Smooth muscle cell (in vitro differentiated cells): ENCODE measurements around the gene PAIP1. TPM values are rescaled to one million over a fixed set of nuclear protein-coding genes. Genes with fewer than 3 reads are reported as not detected.
A peak's percentile ranks its signal among the peaks of the same experiment; 100 is the strongest.

Source experiments
- DNase-seq: peaks from one replicate; lab custom pipeline; 2025; ENCODE audit not compliant: unreplicated experiment; lab: John Stamatoyannopoulos, UW
- H2AFZ ChIP-seq: fragments of 200-600 bp; sonication (generic); 2 replicates; pipeline ENCODE4 v1.6.0; 2016; ENCODE audit warnings: antibody characterized with exemption, low read depth, mild to moderate bottlenecking
- H3F3A ChIP-seq: fragments of 200-600 bp; sonication (generic); 2 replicates; pipeline ENCODE4 v1.6.0; 2017; ENCODE audit warnings: antibody characterized with exemption, low read depth
- H3K27ac ChIP-seq: fragments of 200-600 bp; sonication (generic); 2 replicates; pipeline ENCODE4 v1.5.1; 2016; ENCODE audit warnings: low read depth, mild to moderate bottlenecking
- H3K27me3 ChIP-seq: fragments of 200-600 bp; sonication (generic); 2 replicates; pipeline ENCODE4 v1.6.1; 2016; ENCODE audit warnings: low read depth, mild to moderate bottlenecking
- H3K36me3 ChIP-seq: fragments of 200-600 bp; sonication (generic); 2 replicates; pipeline ENCODE4 v1.5.1; 2016; ENCODE audit warnings: low read depth
- H3K4me1 ChIP-seq: fragments of 200-600 bp; sonication (generic); 2 replicates; pipeline ENCODE4 v1.5.1; 2016; ENCODE audit warnings: low read depth
- H3K4me2 ChIP-seq: fragments of 200-600 bp; sonication (generic); 2 replicates; pipeline ENCODE4 v1.6.0; 2016; ENCODE audit warnings: mild to moderate bottlenecking
- H3K4me3 ChIP-seq: fragments of 200-600 bp; sonication (generic); 2 replicates; pipeline ENCODE4 v1.5.1; 2016; ENCODE audit warnings: mild to moderate bottlenecking
- H3K79me2 ChIP-seq: fragments of 200-600 bp; sonication (generic); 2 replicates; pipeline ENCODE4 v1.6.0; 2016; ENCODE audit warnings: low read depth, mild to moderate bottlenecking
- H3K9ac ChIP-seq: fragments of 200-600 bp; sonication (generic); 2 replicates; pipeline ENCODE4 v1.6.0; 2016; ENCODE audit warnings: low read depth
- H3K9me3 ChIP-seq: fragments of 200-600 bp; sonication (generic); replicated peaks from 2 replicates; pipeline ENCODE4 v1.5.1; 2016; ENCODE audit warnings: low read depth
- H4K20me1 ChIP-seq: fragments of 200-600 bp; sonication (generic); 2 replicates; pipeline ENCODE4 v1.6.0; 2016; ENCODE audit warnings: low read depth
- WGBS: methylation state at CpG from one replicate; pipeline ENCODE4 v1.1.7; 2016; ENCODE audit warnings: low lambda C conversion rate; 5-methylcytosine and 5-hydroxymethylcytosine counted together
- polyA plus RNA-seq: library from polyadenylated mRNA; unstranded; fragments of >200 nt; fragmentation: Nextera tagmentation; extraction: Ambion mirVana; gene quantifications from 2 replicates; pipeline ENCODE4 v1.2.1, GENCODE V29; 2016
- total RNA-seq: library from RNA; depleted of rRNA; stranded (reverse); fragments of >200 nt; gene quantifications from 2 replicates; pipeline ENCODE4 v1.2.3, GENCODE V29; 2014
- TF ChIP-seq, protein P1 (sequence below): fragments of 200-600 bp; sonication (generic); IDR thresholded peaks from 2 replicates; pipeline ENCODE4 v1.5.1; 2017; ENCODE audit warnings: borderline replicate concordance, mild to moderate bottlenecking, antibody characterized with exemption; ENCODE audit not compliant: insufficient read depth, poor library complexity, severe bottlenecking

The PAIP1 gene, protein sequence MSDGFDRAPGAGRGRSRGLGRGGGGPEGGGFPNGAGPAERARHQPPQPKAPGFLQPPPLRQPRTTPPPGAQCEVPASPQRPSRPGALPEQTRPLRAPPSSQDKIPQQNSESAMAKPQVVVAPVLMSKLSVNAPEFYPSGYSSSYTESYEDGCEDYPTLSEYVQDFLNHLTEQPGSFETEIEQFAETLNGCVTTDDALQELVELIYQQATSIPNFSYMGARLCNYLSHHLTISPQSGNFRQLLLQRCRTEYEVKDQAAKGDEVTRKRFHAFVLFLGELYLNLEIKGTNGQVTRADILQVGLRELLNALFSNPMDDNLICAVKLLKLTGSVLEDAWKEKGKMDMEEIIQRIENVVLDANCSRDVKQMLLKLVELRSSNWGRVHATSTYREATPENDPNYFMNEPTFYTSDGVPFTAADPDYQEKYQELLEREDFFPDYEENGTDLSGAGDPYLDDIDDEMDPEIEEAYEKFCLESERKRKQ
- total RNA-seq: 135 and 155 TPM in 2 replicates
- polyA plus RNA-seq: 133 and 137 TPM in 2 replicates

DNA sequence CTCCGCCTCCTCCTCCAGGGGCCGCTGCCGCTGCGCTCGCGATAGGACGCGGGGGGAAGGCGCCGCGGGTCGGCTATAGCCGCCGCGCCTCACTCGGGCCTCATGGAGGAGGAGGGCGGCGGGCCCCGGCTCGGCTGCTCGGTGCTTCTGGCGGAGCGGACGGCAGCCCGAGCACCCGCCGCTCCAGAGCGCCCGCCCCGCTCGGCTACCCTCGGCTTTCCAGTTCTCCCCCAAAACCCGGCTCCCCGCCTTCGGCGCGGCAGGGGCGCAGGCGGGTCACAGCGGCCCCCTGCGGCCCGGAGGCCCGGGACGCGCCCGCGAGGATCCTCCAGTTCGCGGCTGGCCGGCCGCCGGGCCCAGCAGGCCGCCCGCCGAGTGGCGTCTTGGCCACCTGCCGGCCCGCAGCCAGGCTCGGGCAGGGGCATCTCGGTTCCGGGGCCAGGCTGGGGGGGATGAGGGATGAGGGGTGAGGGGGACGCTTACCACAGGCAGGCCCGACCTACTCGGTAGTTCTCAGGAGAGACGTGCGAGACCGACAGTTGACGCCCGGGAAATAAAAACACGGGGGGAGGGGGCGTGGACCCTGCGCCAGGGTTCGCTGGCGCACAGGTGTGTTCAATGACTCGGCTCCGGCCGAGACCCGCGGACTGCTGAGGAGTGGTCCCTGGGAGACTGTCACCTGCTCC, at the start of gene PAIP1:
Gene PAIP1 (minus strand): TSS at position 221 of the 686 bp plus-strand sequence. CDS start 231 bp downstream, outside the sequence.
- under 1% methylated on average over 75 of the region's 79 CpGs for WGBS
- Histone ChIP-seq H3K4me2 (peak within 1 kb of the TSS; percentile 99), H3K36me3 (peaks cover 10% of the 10 kb centered on the region), H3K27me3 (no peaks in the 10 kb centered on the region), H3K9ac (peak within 1 kb of the TSS; percentile 97), H3F3A (no peaks in the 10 kb centered on the region), H3K4me3 (peak within 1 kb of the TSS; percentile 83), H2AFZ (peak within 1 kb of the TSS; percentile 85), H4K20me1 (peaks cover 36% of the 10 kb centered on the region), H3K27ac (peak within 1 kb of the TSS; percentile 87), H3K79me2 (peaks cover 52% of the 10 kb centered on the region), H3K9me3 (no peaks in the 10 kb centered on the region), H3K4me1 (peaks cover 33% of the 10 kb centered on the region)
- DNase-seq: peak; percentile 83
- TF ChIP-seq, protein P1, sequence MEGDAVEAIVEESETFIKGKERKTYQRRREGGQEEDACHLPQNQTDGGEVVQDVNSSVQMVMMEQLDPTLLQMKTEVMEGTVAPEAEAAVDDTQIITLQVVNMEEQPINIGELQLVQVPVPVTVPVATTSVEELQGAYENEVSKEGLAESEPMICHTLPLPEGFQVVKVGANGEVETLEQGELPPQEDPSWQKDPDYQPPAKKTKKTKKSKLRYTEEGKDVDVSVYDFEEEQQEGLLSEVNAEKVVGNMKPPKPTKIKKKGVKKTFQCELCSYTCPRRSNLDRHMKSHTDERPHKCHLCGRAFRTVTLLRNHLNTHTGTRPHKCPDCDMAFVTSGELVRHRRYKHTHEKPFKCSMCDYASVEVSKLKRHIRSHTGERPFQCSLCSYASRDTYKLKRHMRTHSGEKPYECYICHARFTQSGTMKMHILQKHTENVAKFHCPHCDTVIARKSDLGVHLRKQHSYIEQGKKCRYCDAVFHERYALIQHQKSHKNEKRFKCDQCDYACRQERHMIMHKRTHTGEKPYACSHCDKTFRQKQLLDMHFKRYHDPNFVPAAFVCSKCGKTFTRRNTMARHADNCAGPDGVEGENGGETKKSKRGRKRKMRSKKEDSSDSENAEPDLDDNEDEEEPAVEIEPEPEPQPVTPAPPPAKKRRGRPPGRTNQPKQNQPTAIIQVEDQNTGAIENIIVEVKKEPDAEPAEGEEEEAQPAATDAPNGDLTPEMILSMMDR: peak; percentile 68

DNA sequence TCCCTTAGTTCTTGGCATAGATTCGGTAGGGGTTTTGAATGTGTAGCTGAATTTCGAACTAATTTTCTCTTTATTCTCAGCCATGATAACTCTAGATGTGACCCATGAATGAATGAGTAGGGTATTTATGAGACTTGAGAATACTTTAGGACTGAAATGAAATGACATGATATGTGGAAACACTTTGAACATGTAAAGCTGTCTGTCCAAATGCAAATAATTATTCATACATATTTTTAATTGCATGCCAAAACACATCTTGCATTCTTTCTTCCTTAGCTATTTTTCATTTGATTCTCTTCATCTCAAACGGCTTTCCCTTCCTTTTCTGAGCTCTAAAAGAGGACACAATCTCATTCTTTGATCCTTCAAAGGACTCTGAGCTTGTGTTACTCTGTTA, 49.5 kb upstream of the PAIP1 start:
- no peak for DNase-seq
- Histone ChIP-seq H4K20me1 (peaks cover 3% of the 10 kb centered on the region), H3K4me1 (peaks cover 12% of the 10 kb centered on the region), H3K4me2 (no peak overlapping the region), H3K9me3 (no peaks in the 10 kb centered on the region), H3K27ac (no peak overlapping the region), H3K9ac (no peak overlapping the region), H3K36me3 (peaks cover 6% of the 10 kb centered on the region), H3F3A (no peaks in the 10 kb centered on the region), H3K27me3 (no peaks in the 10 kb centered on the region), H3K4me3 (no peak overlapping the region), H2AFZ (no peak overlapping the region), H3K79me2 (peaks cover 4% of the 10 kb centered on the region)
- TF ChIP-seq, protein P1: no peak
- WGBS: 97% methylated on average over 3 of the region's 3 CpGs

DNA sequence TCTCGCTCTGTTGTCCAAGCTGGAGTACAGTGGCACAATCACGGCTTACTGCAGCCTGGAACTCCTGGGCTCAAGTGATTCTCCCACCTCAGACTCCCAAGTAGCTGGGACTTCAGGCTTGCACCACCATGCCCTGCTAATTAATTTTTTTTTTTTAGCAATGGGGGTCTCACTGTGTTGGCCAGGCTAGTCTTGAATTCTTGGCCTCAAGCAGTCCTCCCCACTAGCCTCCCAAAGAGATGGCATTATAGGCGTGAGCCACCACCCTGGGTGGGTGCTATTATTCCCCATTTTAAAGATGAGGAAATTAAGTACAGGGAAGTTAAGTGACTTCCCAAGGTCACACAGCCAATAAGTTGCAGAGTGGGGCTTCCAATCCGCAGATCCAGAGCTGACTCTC, 47.8 kb upstream of the PAIP1 start:
- Histone ChIP-seq H4K20me1 (peaks cover 3% of the 10 kb centered on the region), H3K4me2 (peak overlapping the region; percentile 96), H3K79me2 (peaks cover 4% of the 10 kb centered on the region), H3K36me3 (no peaks in the 10 kb centered on the region), H3K4me1 (peaks cover 17% of the 10 kb centered on the region), H3F3A (no peaks in the 10 kb centered on the region), H2AFZ (no peak overlapping the region), H3K27me3 (no peaks in the 10 kb centered on the region), H3K27ac (no peak overlapping the region), H3K9me3 (no peaks in the 10 kb centered on the region), H3K4me3 (no peak overlapping the region), H3K9ac (no peak overlapping the region)
- no peak for DNase-seq
- WGBS: 96% methylated on average over 4 of the region's 4 CpGs
- TF ChIP-seq, protein P1: no peak
